Measurements from ENCODE around the gene SLC6A15. TPM values are rescaled to one million over a fixed set of nuclear protein-coding genes. Genes with fewer than 3 reads are reported as not detected.

Gene SLC6A15
- total and polyA plus RNA-seq, 9 of the 15 experiments (the other 6 are each of a cell fraction or from before 2014, with no cell fraction given), result not detected

- TF ChIP-seq E2F4 (CRISPR knock-in tag; IDR thresholded peaks at IDR 0.05; ENCODE audit: low read depth) (no peak), ZNF766 (CRISPR knock-in tag; conservative IDR thresholded peaks at IDR 0.05) (no peak), NONO (IDR thresholded peaks at IDR 0.05; ENCODE audit: low read depth in 2 of 2, low read length in 1 of 2) (no peak), NFE2 (IDR thresholded peaks at IDR 0.05; ENCODE audit: low read depth) (no peak), HNRNPLL (IDR thresholded peaks at IDR 0.05; ENCODE audit: low read depth, low read length, poor library complexity, severe bottlenecking) (no peak), SIN3B (IDR thresholded peaks at IDR 0.05; ENCODE audit: low read depth) (no peak), USF1 (CRISPR knock-in tag; IDR thresholded peaks at IDR 0.05) (no peak), ELF1 (tag; IDR thresholded peaks at IDR 0.05) (no peak), TCF15 (CRISPR knock-in tag; IDR thresholded peaks at IDR 0.05) (no peak), SAFB2 (IDR thresholded peaks at IDR 0.05; ENCODE audit: borderline replicate concordance, low read depth, low read length, severe bottlenecking) (no peak), ZNF395 (CRISPR knock-in tag; IDR thresholded peaks at IDR 0.05) (no peak), SMC3 (conservative IDR thresholded peaks at IDR 0.05; ENCODE audit: insufficient read depth, low read depth, low read length) (no peak), KDM1A (IDR thresholded peaks at IDR 0.05) (no peak)
These were observed 48.3 kb upstream of the SLC6A15 start (continued) for GRCh38 chr12:84960918-84961317.

Data from K562 (cell line).